Endothelial cell of umbilical vein (primary cell): Measurements from ENCODE around the gene EFHC1. TPM values are rescaled to one million over a fixed set of nuclear protein-coding genes. Genes with fewer than 3 reads are reported as not detected.
A peak's percentile ranks its signal among the peaks of the same experiment; 100 is the strongest.
"Not testable (repeated sequence)": the region's sequence is repeated elsewhere in the genome, so short reads cannot be mapped to it uniquely, and the experiment has no call there.

Experiments used
- BruUV-seq: library from RNA; stranded (reverse); fragments of 400-500 nt; replicated peaks from 2 replicates; lab custom pipeline; 2021; lab: Mats Ljungman, UMichigan
- CTCF ChIA-PET: fragments of 300-600, 350-600 bp; sonication (Branson Sonifier 250); formaldehyde crosslinking; loops from one replicate; lab custom pipeline; 2021; ENCODE audit warnings: antibody characterized with exemption, inconsistent platforms; lab: Charles Lee
- POLR2A ChIA-PET: fragments of 300-600, 350-600 bp; sonication (Branson Sonifier 250); formaldehyde crosslinking; loops from one replicate; lab custom pipeline; 2021; ENCODE audit warnings: antibody characterized with exemption, inconsistent platforms; lab: Charles Lee
- DNase-seq: peaks from one replicate; pipeline ENCODE4 v3.0.0-alpha.2; 2011; ENCODE audit warnings: low read depth, low spot score
- FAIRE-seq: peaks from 2 replicates; lab custom pipeline; 2011; peaks lifted over from hg19 to GRCh38; lab: Jason Lieb, UNC
- H2AFZ ChIP-seq: 2 replicates; pipeline ENCODE4 v1.6.0; 2012; ENCODE audit warnings: low read depth, low read length, control low read depth, inconsistent platforms
- H3K27ac ChIP-seq: 2 replicates; pipeline ENCODE4 v1.5.1; 2011; ENCODE audit warnings: low read depth, mild to moderate bottlenecking, control low read depth, low read length, moderate library complexity; ENCODE audit not compliant: insufficient read depth
- H3K27me3 ChIP-seq, 2 experiments: 2 replicates each; pipeline versions ENCODE4 v1.6.0 to v1.6.1; 2011; ENCODE audit warnings: low read length in 2 of 2, mixed read lengths in 1 of 2; ENCODE audit not compliant: control insufficient read depth in 2 of 2, insufficient read depth in 2 of 2
- H3K36me3 ChIP-seq, 2 experiments: 2 replicates in 1 of 2; 3 replicates in 1 of 2; pipeline ENCODE4 v1.5.1; 2011; ENCODE audit warnings: low read length in 2 of 2, mild to moderate bottlenecking in 1 of 2, moderate library complexity in 1 of 2; ENCODE audit not compliant: control insufficient read depth in 2 of 2, insufficient read depth in 2 of 2; ENCODE audit errors: extremely low read depth in 1 of 2
- H3K4me1 ChIP-seq: 3 replicates; pipeline ENCODE4 v1.5.1; 2011; ENCODE audit warnings: mild to moderate bottlenecking, low read length; ENCODE audit not compliant: control insufficient read depth, insufficient read depth; ENCODE audit errors: extremely low read depth
- H3K4me2 ChIP-seq: 2 replicates; pipeline ENCODE4 v1.6.1; 2011; ENCODE audit warnings: low read length, control low read depth, mixed read lengths; ENCODE audit not compliant: insufficient read depth
- H3K4me3 ChIP-seq, 3 experiments: fragments of 200-600 bp in 1 of 3; sonication (generic), shearing (Covaris generic) in 1 of 3; replicated peaks in 1 of 3; 2 replicates each; pipeline ENCODE4 v1.5.1; 2011 to 2016; ENCODE audit warnings: control low read depth in 3 of 3, low read length in 3 of 3, mild to moderate bottlenecking in 2 of 3, inconsistent platforms in 1 of 3, low read depth in 1 of 3, moderate library complexity in 1 of 3; ENCODE audit not compliant: insufficient read depth in 1 of 3
- H3K79me2 ChIP-seq: 2 replicates; pipeline ENCODE4 v1.6.0; 2012; ENCODE audit warnings: low read length, inconsistent platforms; ENCODE audit not compliant: control insufficient read depth, insufficient read depth
- H3K9ac ChIP-seq: replicated peaks from 2 replicates; pipeline ENCODE3; 2011; ENCODE audit warnings: low read length, control low read depth; ENCODE audit not compliant: insufficient read depth; ENCODE audit errors: extremely low read depth
- H3K9me1 ChIP-seq: replicated peaks from 3 replicates; pipeline ENCODE4 v1.6.0; 2011; ENCODE audit warnings: mild to moderate bottlenecking, low read length; ENCODE audit not compliant: control insufficient read depth, insufficient read depth; ENCODE audit errors: extremely low read depth
- H3K9me3 ChIP-seq: replicated peaks from 2 replicates; pipeline ENCODE4 v1.5.1; 2012; ENCODE audit warnings: low read length, inconsistent platforms; ENCODE audit not compliant: control insufficient read depth, insufficient read depth
- H4K20me1 ChIP-seq: replicated peaks from 2 replicates; pipeline ENCODE3; 2011; ENCODE audit warnings: mild to moderate bottlenecking, low read length; ENCODE audit not compliant: control insufficient read depth, insufficient read depth; ENCODE audit errors: extremely low read depth
- EZH2 ChIP-seq: IDR thresholded peaks from 2 replicates; pipeline ENCODE4 v1.6.1; 2012; ENCODE audit warnings: borderline replicate concordance, low read depth, mild to moderate bottlenecking, moderate library complexity, low read length, inconsistent platforms; ENCODE audit not compliant: severe bottlenecking
- FOS ChIP-seq: IDR thresholded peaks from 2 replicates; pipeline ENCODE4 v1.6.1; 2011; ENCODE audit warnings: mild to moderate bottlenecking, low read length, moderate library complexity, borderline replicate concordance; ENCODE audit not compliant: insufficient read depth
- GATA2 ChIP-seq: IDR thresholded peaks from 2 replicates; pipeline ENCODE4 v1.7.0; 2011; ENCODE audit warnings: low read depth, mild to moderate bottlenecking, moderate library complexity, mixed read lengths, low read length; ENCODE audit not compliant: insufficient read length, insufficient read depth
- JUN ChIP-seq: IDR thresholded peaks from 2 replicates; pipeline ENCODE4 v1.6.1; 2011; ENCODE audit warnings: borderline replicate concordance, low read depth; ENCODE audit not compliant: insufficient read length, insufficient read depth
- MYC ChIP-seq: IDR thresholded peaks from one replicate; pipeline ENCODE4 v1.6.1; 2011; ENCODE audit warnings: mild to moderate bottlenecking, low read depth, low read length
- POLR2AphosphoS5 ChIP-seq: IDR thresholded peaks from 2 replicates; pipeline ENCODE4 v1.6.1; 2012; ENCODE audit warnings: low read depth, mild to moderate bottlenecking, control low read depth, low read length, moderate library complexity; ENCODE audit not compliant: insufficient read depth
- dilution Hi-C: fragments of 300-500 bp; cut with MboI; formaldehyde crosslinking; loops from one replicate; pipeline ENCODE4 v1.15.0; 2019; ENCODE audit warnings: low sequenced_read_pairs; ENCODE audit not compliant: extremely low pct_ligation_motif_present
- intact Hi-C: fragments of 100-400 bp; cut with micrococcal nuclease; formaldehyde crosslinking; loops from one replicate; pipeline ENCODE4 v1.10.0; 2022
- polyA plus RNA-seq, 4 experiments: library from polyadenylated mRNA; depleted of rRNA in 3 of 4; stranded (reverse) in 3 of 4; unstranded in 1 of 4; fragments of >200 nt; gene quantifications; 2 replicates each; pipeline versions ENCODE4 v1.2.1 to v1.2.3, GENCODE V29; 2011 to 2012; ENCODE audit warnings: missing spikeins in 1 of 4
- total RNA-seq: library from RNA; stranded (reverse); gene quantifications from 2 replicates; pipeline ENCODE4 v1.2.3, GENCODE V29; 2021

Gene EFHC1
- total and polyA plus RNA-seq, 2 donors (not counting 3 experiments of a cell fraction or from before 2014, with no cell fraction given), result 14.6 to 17.6 TPM

DNA sequence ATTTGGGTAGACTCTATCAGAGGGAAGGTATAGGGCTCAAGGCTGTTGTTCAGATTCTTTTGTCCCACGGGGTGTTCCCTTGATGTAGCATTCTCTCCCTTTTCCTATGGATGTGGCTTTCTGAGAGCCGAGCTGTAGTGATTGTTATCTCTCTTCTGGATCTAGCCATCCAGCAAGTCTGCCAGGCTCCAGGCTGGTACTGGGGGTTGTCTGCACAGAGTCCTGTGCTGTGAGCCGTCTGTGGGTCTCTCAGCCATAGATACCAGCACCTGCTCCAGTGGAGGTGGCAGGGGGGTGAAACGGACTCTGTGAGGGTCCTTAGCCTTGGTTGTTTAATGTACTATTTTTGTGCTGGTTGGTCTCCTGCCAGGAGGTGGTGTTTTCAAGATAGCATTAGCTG, 13.2 kb downstream of the EFHC1 start:
- BruUV-seq, H3K36me3 ChIP-seq, H3K9ac ChIP-seq, intact Hi-C loops, H3K27ac ChIP-seq, H3K4me1 ChIP-seq, H3K9me3 ChIP-seq, FAIRE-seq, H3K79me2 ChIP-seq, H3K27me3 ChIP-seq, H4K20me1 ChIP-seq, H3K9me1 ChIP-seq, H2AFZ ChIP-seq, H3K4me2 ChIP-seq, dilution Hi-C loops, POLR2A ChIA-PET, H3K4me3 ChIP-seq, DNase-seq: not testable (repeated sequence)
- TF ChIP-seq GATA2, result peak; percentile 40
- CTCF ChIA-PET, result interaction anchor here (1.5 to 2.3 kb wide), 2 partner anchors 9 to 56 kb away, joined by 3 to 7 read pairs; no protein-coding TSS in a partner anchor

DNA sequence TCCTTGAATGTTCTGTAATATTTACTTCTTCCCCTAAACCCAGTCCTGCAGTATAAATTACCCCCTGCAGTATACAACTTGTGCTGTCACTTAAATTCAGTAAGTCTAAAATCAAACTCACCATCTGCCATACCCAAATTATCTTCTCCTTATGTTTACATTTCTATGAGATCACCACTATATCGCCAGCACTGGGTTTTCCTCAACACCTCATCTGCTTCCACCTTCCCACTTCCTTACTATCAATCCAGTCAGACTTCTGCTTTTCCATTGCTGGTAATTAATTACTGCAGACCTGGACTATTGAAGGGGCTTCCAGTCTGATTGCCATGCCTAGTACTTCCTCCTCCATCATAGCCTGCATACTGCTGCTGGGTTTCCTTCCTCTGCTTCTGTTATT, 15.2 kb downstream of the EFHC1 start:
- Histone ChIP-seq H3K27ac (no peak overlapping the region), H3K4me3 (no peak overlapping the region), H4K20me1 (no peaks in the 10 kb centered on the region), H3K36me3 (no peaks in the 10 kb centered on the region), H3K79me2 (no peaks in the 10 kb centered on the region), H3K9me1 (no peaks in the 10 kb centered on the region), H3K4me1 (no peaks in the 10 kb centered on the region), H2AFZ (no peak overlapping the region), H3K4me2 (no peak overlapping the region), H3K9me3 (no peaks in the 10 kb centered on the region), H3K27me3 (no peaks in the 10 kb centered on the region), H3K9ac (no peak overlapping the region)
- TF ChIP-seq MYC (no peak), FOS (no peak), EZH2 (no peak), JUN (no peak), POLR2AphosphoS5 (no peak)
- intact Hi-C loops (no loop called here), dilution Hi-C loops (no loop called here)
- BruUV-seq, result no TSS peak
- CTCF ChIA-PET, result no interaction called here
- no peak for FAIRE-seq
- no peak for DNase-seq
- POLR2A ChIA-PET, result no interaction called here
